IPS-11a (cell line): ENCODE results near the gene CHN2.

ENCODE experiments used
- H3K4me3 ChIP-seq: one replicate; pipeline ENCODE4 v1.5.1; 2013; ENCODE audit warnings: low read depth, low read length, control low read depth

CHN2 gene

DNA sequence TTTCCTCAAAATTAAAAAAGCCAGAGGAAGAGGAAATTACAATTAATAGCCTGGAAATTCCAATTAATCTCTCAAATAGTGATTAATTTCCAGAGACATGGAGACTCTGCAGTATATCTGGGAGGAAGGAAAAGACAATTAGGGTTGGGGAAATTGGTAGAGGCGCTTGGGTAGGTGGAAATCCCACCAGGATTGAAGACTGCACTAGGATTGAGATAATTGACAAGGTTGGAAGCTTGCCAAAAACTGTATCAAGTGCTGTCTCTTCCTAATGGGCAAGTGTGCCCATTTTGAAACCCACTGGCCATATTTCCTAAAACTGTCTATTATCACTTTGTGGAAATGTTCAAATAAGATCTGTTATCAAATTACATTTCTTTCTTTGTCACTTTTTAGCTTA, 21.6 kb downstream of the CHN2 start:
- no peak overlapping the region for H3K4me3 ChIP-seq

GRCh38 chr7:29217113-29217512, 22.5 kb downstream of the CHN2 start:
- no peak overlapping the region for H3K4me3 ChIP-seq

DNA sequence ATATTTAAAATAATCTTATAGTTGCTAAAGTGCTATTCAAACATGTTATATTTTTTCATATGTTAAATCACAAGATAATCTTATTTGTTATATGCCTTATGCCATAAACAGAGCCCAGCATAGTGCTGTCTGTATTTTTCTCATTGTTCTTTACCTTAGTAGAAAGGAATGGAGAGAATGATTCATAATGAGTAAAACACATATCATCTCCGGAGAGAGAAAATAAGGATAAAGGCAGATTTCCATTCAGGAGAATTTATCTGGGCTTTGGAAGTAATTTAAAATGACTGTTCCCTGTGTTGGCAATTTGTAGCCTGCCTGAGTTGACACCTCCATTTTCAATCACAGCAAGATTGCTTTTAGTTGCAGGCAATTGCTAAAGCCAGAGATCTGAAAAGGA, 30.2 kb downstream of the CHN2 start:
- no peak overlapping the region for H3K4me3 ChIP-seq

DNA sequence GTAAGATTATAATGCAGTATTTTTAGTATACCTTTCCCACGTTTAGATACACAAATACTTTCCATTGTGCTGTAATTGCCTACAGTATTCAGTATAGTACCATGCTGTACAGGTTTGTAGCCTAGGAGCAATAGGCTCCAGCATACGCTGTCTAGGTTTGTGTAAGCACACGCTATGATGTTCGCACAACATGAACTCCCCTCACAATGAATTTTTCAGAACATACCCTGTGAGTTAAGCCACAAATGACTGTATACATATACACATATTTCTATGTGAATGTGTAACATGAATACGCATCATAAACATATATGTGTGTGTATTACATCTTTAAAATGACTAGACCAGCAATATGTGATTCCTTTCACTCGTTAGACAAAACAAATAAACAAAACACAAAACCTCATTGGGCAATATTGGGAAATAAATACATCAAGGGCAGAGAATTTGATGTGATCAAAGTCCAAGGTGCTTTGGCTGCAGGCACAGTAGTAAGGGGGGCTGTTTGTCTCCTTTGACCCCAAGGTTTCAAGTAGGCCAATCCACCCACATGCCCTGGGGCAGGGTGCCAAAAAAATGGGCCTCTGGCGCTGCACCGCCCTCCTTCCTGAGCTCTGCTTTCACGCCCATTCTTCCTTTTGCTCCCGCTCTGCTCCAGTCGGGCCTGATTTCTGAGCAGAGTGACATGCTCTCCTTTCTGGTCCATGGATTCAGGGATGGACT, 33.9 kb downstream of the CHN2 start:
- no peak overlapping the region for H3K4me3 ChIP-seq

DNA sequence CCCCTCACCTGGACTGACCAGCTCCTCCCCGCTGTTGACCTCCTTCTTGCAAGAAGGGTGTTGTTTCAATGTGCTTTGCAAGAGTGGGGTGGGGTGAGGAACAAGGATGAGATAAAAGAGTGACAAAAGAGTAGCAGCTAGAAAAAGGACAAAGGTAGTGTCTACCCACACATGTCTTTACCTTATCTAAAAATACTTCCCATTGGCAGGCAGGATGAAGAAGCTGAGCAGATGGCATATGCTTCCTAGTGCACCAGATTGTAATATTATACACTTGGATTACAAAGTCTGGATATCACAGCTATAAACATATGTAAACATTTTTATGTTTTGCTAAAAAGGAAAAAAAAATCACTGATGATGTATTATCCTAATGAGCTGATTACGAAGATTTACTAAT, 34.5 kb downstream of the CHN2 start:
- no peak overlapping the region for H3K4me3 ChIP-seq

DNA sequence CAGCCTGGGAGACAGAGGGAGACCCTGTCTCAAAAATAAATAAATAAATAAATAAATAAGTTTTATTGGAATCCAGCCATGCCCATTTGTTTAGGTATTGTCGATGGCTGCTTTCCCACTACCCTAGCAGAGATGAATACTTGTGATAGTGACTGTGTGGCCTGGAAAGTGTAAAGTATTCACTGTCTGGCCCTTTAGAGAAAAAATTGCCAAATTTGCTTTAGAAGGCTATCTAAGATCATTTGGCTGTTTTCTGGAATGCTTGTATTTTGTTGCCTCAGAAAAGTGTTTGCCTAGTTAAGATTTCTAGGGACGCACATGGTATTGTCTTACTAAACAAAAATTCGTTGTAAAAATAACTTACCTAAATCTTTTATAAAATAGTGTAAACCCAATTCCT, 35.4 kb downstream of the CHN2 start:
- H3K4me3 ChIP-seq = no peak overlapping the region

GRCh38 chr7:29230871-29231345, 36.3 kb downstream of the CHN2 start:
- no peak overlapping the region for H3K4me3 ChIP-seq

DNA sequence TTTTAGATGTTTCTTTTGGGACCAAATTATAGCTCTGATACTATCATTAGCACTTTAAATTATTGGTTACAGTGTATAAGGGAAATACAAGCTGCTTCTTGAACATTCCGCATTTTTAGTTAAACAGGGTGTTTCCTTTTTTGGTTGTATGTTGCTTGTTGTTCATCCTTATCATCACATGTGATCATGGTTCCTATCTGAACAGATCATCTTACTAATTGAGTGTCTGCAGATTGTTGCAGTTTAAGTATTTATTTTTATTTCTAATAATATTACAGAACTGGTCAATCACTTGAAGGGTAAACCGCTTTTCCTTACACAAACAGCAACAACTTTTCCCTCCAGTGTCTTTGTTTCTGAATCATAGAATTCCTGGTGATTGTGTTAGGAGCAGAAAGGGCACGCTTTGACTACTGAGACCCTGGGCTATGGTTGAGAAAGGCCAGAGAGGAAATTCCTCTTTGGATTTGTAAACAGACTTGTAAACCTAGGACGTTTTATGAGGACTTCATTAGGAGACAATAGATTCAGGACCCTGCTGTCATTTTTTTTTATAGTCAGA, 37.2 kb downstream of the CHN2 start:
- H3K4me3 ChIP-seq = no peak overlapping the region

DNA sequence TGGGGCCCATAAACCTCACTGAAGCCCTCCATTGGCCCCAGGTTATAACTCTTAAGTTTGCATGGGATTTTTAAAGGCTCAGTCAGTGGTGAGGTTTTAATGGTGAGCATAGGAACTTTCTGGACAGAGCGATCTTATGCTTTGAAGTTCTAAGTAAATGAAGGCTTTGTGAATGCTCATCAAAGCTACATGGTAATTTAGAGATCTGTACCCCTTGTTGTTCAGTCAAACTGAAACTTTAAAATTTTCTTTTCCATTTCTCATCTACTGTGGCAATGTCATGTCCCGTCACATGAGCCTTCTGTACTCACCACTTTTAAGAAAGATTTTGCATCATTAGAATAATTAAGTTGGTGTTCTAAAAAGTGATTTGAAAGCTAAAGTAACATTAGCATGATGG, 39.9 kb downstream of the CHN2 start:
- no peak overlapping the region for H3K4me3 ChIP-seq

- H3K4me3 ChIP-seq = no peak overlapping the region
Measured at GRCh38 chr7:29236071-29236580, 41.6 kb downstream of the CHN2 start.

DNA sequence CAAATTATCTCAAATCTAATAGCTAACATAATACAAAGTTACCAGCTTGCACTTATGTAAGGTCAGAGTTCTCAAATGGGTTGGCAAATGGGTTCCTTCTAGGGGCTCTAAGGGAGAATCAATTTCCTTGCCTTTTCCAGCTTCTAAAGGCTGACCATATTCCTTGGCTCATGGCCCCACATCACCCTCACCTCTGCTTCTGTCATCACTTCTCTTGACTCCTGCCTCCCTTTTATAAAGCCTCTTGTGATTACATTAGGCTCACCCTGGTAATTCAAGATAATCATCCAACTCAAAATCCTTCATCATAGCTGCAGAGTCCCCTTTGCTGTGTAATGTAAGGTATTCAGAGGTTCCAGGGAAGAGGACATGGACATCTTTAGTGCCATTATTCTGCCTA, 42.1 kb downstream of the CHN2 start:
- H3K4me3 ChIP-seq = no peak overlapping the region

DNA sequence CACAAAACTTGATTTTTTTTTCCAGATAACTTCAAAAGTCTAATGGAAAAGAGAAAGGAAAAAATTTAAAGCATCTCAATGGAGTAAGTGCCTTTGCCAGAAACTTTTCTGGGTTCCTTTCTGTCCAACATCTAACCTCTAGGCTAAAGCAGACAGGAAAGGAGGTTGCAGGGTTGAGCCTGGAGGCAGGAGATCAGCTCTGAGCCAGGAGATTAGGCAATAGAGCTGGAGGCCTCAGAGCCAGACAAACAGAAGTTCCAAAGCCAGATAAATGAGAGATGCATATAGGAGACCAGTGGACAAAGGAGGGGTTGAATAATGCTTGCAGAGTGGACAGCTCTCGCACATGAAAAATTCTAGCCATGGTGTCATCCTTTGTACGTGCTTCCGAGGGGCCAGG, 42.9 kb downstream of the CHN2 start:
- H3K4me3 ChIP-seq = no peak overlapping the region

DNA sequence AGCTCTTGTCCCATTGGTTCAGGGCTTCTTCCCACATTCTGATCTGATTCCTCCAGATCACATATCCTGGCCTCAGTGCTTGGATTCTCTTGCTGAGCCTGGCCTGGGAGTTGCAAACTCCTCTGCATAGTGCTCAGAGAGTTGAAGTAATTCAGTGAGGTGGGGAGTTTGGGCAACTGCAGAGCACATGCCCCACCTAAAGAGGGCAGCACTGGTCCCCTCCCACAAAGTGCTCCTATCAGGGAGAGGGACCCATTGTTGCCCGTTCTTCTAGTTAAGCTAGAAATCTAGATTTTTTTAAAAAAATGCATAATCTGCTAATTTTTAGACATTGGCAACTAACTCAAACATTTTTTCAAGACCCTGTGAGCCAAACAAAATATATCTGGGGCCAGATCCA, 45.1 kb downstream of the CHN2 start:
- H3K4me3 ChIP-seq = no peak overlapping the region

GRCh38 chr7:29242265-29242664, 47.7 kb downstream of the CHN2 start:
- no peak overlapping the region for H3K4me3 ChIP-seq

GRCh38 chr7:29243910-29244655, 49.5 kb downstream of the CHN2 start:
- no peak overlapping the region for H3K4me3 ChIP-seq

DNA sequence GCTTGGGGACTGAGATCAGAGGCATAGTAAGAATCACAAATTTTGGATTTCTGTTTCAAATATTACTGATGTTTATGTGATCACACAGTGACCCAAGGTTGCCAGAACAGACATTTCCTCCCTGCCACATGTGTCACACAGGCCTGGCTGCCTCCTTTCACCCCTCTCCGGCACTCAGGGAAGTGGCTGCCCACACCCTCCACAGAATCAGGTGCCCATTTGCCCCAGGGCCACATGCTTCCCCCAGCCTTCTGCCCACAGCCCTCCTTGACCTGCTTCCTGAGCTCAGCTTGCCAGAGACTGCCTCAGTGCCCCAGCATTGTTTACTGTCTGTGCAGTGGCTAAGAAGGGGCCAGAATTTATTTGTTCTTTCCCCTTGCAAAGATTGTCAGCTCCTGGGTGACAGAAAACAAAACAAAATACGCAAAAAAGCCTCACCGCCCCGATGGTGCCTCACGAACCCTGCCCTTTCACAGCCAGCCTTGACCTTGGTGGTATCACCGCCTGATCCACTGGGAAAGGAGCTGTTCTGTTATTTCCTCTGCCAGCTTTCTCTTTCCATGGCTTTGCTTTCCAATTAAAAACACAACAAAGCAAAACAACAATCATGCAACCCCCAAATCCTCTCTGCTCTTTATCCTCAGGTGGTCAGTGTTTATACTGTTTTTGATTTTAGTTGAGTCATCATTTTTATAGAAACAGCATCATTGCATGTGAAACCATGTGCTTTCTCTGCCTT, 52.8 kb downstream of the CHN2 start:
- H3K4me3 ChIP-seq = no peak overlapping the region

GRCh38 chr7:29247963-29248236, 53.3 kb downstream of the CHN2 start:
- no peak overlapping the region for H3K4me3 ChIP-seq

DNA sequence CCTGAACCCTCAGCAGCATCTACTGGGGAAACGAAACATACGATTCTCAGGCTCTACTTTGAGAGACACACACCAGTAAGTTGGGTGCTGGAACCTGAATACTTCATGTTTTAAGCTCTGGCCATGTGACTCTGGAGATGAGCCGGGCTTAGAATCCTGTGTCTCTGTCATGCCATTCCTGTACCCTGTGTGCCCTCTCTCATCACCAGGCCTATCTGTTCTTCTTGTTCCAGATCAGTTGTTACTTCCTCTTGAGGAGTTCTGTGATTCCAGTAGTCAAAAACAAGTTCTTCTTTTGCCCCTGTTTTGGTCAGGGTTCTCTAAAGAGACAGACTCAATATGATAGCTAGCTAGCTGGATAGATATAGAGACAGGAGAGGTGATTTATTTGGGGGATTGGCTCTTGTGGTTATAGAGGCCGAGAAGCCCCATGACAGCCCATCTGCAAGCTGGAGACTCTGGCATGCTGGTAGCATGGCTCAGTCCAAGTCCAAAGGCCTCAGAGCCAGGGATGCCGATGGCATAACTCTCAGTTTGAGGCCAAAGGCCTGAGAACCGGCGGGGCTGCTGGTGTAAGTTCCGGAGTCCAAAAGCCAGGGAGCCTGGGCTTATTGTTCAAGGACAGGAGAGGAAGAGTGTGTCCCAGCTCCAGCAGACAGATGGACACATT, 54.3 kb downstream of the CHN2 start:
- no peak overlapping the region for H3K4me3 ChIP-seq

GRCh38 chr7:29249383-29249750, 54.8 kb downstream of the CHN2 start:
- H3K4me3 ChIP-seq = no peak overlapping the region

GRCh38 chr7:29249860-29250259, 55.3 kb downstream of the CHN2 start:
- H3K4me3 ChIP-seq = no peak overlapping the region

GRCh38 chr7:29253225-29253624, 58.6 kb downstream of the CHN2 start:
- H3K4me3 ChIP-seq = no peak overlapping the region
